HT1080 (cell line): ENCODE results near the gene SAMD11. TPM values are rescaled to one million over a fixed set of nuclear protein-coding genes. Genes with fewer than 3 reads are reported as not detected.
"Not testable (repeated sequence)": the region's sequence is repeated elsewhere in the genome, so short reads cannot be mapped to it uniquely, and the experiment has no call there.

Experiments used
- DNase-seq: peaks from one replicate; pipeline ENCODE4 v3.0.0-alpha.2; 2015; ENCODE audit warnings: low read depth
- total RNA-seq: library from RNA; depleted of rRNA; stranded (reverse); fragments of >200 nt; shearing (Covaris generic); gene quantifications from 2 replicates; pipeline ENCODE4 v1.2.3, GENCODE V29; 2014

The SAMD11 gene
- total RNA-seq, 1 experiment from 2014 or later: 0.50 TPM

- DNase-seq: no peak
These were observed 20.9 kb downstream of the SAMD11 start for GRCh38 chr1:944341-945325.

- DNase-seq: no peak
These were observed 22.2 kb downstream of the SAMD11 start for GRCh38 chr1:945688-946556.

- not testable (repeated sequence) for DNase-seq
These were observed 23.1 kb downstream of the SAMD11 start for GRCh38 chr1:946811-947210.

- no peak for DNase-seq
These were observed 24.2 kb downstream of the SAMD11 start for GRCh38 chr1:947958-948357.

GRCh38 chr1:950268-950667 lies 26.5 kb downstream of the SAMD11 start:
- no peak for DNase-seq

GRCh38 chr1:950881-951280 lies 27.2 kb downstream of the SAMD11 start:
- no peak for DNase-seq

GRCh38 chr1:951364-951763 lies 27.6 kb downstream of the SAMD11 start:
- no peak for DNase-seq

- DNase-seq: no peak
These were observed 28.5 kb downstream of the SAMD11 start for GRCh38 chr1:952201-952600.

GRCh38 chr1:952603-953002 lies 28.9 kb downstream of the SAMD11 start:
- no peak for DNase-seq

DNA sequence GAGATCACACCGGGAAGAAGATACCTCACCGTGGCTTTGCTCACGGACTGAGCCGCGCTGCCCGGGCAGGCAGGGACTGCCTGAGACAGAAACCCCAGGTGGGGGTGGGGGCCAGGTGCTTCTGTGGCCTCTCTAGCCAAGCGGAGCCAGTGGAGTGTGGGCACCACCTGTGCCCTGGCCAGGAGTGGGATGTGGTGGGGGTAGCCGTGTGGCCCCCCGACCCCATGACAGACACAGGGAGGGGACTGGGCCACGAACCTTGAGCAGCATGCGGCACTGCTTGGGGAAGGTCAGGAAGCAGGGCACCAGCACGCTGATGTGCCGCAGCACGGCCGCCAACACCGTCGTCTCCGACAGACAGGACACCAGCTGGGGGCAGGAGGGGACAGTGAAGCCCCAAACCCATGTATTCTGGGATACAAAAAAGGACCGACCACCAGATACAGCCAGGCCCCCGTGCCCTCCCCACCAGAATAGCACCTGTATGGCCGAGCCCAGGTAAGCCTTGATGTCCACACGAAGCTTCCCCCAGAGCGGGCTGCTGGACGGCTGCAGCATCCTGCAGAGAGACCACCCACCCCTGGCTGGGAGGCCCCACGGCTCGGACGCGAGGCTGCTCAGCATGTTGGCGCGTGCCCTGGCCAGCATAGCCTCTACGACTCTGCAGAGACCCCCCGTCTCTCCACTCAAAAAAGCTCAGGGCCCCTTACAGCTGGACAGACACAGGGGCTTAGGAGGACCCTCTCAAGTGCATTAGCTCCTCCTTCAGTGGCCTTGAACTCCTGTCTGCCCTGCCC lies 30.0 kb downstream of the SAMD11 start:
- no peak for DNase-seq

DNA sequence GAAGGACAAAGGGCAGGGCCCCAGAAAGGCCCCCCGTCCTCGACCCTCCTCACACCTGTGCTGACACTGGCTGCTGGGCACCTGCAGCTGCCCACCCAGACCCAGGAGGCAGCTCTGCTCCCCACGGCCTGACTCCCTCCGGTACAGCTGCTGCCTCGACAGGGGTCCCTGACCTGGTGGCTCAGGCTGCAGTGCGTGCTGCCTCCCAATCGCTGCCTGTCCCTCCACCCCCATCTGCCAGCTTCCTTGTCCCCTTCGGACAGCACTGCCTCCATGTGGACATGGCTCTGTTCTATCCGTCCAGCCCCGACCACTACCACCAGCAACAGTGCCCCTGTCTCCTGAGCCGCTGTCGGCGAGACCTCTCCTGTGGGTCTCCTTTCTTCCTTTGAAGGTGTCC lies 31.2 kb downstream of the SAMD11 start:
- DNase-seq: no peak

DNA sequence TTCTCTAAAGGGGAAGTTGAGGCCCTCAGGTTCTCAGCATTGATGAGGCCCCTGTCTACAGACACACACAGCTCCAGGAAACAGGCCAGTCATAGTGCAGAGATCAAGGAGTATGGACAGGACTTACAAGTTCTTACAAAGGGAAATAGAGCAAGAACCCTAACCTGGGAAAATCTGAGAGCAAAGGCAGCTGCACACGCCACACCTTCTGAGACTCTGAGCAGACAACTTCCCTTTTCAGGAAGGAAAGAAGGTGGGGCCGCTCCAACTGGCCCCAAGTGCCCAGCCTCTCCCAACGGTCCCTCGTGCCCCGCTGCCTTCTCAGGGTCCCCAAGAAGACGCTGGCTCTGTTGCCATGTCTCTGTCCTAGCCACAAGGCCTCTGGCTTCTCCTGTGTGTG lies 31.8 kb downstream of the SAMD11 start:
- DNase-seq: no peak

GRCh38 chr1:956636-957035 lies 32.9 kb downstream of the SAMD11 start:
- DNase-seq: no peak

DNA sequence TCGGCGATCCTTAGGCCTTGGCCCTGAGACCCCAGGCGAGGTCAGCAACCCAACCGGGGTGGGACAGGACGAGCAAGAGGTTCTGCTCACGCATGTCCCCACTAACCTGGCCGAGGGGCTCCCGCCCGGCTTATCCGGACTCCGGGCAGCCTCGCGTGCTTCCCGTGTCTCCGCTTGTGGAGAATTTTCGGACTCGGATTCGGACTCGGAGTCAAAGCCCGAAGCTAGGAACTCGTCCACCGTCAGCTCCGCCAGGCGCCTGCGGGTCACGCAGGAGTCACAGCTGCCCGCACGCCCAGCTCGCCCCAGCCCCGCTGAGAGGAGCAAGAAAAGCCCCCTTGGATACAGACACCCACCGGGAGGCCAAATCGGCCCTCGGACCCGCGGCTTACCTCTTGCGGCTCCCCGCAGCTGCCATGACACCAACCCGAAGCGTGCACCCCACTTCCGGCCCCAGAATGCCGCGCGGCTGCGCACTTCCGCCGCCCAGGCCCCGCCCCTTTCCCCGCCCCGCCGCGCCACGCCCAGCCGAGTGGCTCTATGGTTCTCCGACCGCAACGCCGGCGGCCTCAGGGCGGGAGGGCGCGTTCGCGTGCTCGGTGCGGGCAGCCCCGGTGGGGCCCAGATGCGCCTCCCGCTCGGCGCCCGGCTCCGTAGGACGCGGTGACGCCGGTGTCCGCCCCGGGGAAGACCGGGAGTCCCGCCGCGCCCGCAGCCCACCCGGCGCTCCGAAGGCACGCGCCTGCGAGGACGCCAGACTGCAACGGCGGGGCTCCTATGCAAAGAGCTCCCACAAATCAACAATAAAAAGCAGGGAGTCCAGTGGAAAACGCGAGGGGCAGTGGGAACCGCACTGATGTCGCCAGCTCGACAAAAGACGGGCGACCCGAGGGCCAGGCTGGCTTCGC lies 35.4 kb downstream of the SAMD11 start, which contains the start of gene NOC2L:
Gene NOC2L (minus strand): TSS at position 434 of the 908 bp plus-strand sequence. CDS start 16 bp downstream, at position 418.
- DNase-seq: peak; percentile 68

DNA sequence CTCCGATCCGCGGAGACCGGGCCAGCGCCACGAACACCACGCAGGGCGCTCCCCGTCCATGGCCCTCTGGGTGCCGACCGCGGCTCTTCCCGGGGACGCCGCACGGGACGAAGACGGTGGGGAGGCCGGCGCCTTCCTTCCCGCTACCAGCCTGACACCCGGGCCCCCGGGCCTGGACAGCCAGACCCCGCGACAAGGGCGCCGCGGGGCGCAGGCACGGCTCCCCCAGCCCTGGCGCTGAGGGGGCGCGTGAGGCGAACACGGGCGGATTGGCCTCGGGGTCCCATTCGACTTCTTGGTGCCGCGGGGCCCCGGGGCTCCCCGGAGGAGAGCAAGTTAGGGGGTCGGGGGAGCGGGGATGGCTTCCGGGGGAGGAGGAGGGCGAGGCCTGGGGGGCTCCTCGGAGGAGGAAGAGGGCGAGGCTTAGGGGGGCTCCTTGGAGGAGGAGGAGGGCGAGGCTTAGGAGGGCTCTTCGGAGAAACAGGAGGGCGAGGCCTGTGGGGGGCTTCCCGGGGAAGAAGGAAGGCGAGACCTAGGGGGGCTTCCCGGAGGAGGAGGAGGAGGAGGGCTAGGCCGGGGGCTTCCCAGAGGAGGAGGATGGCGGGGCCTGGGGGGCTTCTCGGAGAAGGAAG lies 36.1 kb downstream of the SAMD11 start:
- DNase-seq: no peak

- DNase-seq: peak; percentile 66
These were observed 36.8 kb downstream of the SAMD11 start, which contains the start of gene KLHL17 for GRCh38 chr1:960363-961131. KLHL17 (plus strand) TSS chr1:960584; CDS start chr1:960694, 110 bp downstream.

DNA sequence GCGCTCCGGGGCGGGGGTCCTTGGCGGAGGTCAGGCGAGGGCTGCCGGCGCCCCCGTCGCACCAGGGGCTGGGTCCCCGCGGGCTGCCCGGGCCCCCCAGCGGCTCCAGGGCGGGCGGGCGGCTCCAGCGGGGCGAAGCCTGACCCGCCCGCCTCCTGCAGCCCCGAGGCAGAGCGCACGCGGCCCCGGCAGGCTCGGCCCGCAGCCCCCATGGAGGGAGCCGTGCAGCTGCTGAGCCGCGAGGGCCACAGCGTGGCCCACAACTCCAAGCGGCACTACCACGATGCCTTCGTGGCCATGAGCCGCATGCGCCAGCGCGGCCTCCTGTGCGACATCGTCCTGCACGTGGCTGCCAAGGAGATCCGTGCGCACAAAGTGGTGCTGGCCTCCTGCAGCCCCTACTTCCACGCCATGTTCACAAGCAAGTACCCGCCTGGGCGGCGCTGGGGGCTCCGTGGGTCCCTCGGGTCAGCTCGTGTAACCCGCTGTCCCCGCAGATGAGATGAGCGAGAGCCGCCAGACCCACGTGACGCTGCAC lies 37.5 kb downstream of the SAMD11 start:
- DNase-seq: no peak
